ENCODE results near the gene PIEZO2.

PIEZO2 gene

GRCh38 chr18:10775026-10775425, 374.3 kb downstream of the PIEZO2 start:
- DNase-seq: no peak

GRCh38 chr18:10771053-10771709, 378.2 kb downstream of the PIEZO2 start:
- no peak for DNase-seq

- DNase-seq: no peak
Observed at GRCh38 chr18:10770264-10770663, 379.1 kb downstream of the PIEZO2 start.

GRCh38 chr18:10768221-10768620, 381.1 kb downstream of the PIEZO2 start:
- DNase-seq: no peak

GRCh38 chr18:10767658-10768057, 381.7 kb downstream of the PIEZO2 start:
- DNase-seq: no peak

- no peak for DNase-seq
Observed at GRCh38 chr18:10760986-10761385, 388.4 kb downstream of the PIEZO2 start.

GRCh38 chr18:10759241-10759640, 390.1 kb downstream of the PIEZO2 start:
- DNase-seq: no peak

GRCh38 chr18:10757946-10758345, 391.4 kb downstream of the PIEZO2 start:
- DNase-seq: no peak

- no peak for DNase-seq
Observed at GRCh38 chr18:10757349-10757748, 392.0 kb downstream of the PIEZO2 start.

GRCh38 chr18:10755855-10756254, 393.5 kb downstream of the PIEZO2 start:
- no peak for DNase-seq

GRCh38 chr18:10754128-10754527, 395.2 kb downstream of the PIEZO2 start:
- DNase-seq: no peak

GRCh38 chr18:10752382-10752781, 397.0 kb downstream of the PIEZO2 start:
- DNase-seq: no peak

GRCh38 chr18:10751653-10752052, 397.7 kb downstream of the PIEZO2 start:
- no peak for DNase-seq

GRCh38 chr18:10750191-10751035, 399.0 kb downstream of the PIEZO2 start:
- DNase-seq: no peak

- no peak for DNase-seq
Observed at GRCh38 chr18:10748641-10749040, 400.7 kb downstream of the PIEZO2 start.

- DNase-seq: no peak
Observed at GRCh38 chr18:10745971-10746370, 403.4 kb downstream of the PIEZO2 start.

- DNase-seq: no peak
Observed at GRCh38 chr18:10745219-10745618, 404.1 kb downstream of the PIEZO2 start.

- no peak for DNase-seq
Observed at GRCh38 chr18:10743766-10744165, 405.6 kb downstream of the PIEZO2 start.

- DNase-seq: peak in 1 of 2 experiments; percentile 29
Observed at GRCh38 chr18:10739152-10739551, 410.2 kb downstream of the PIEZO2 start.

- no peak for DNase-seq
Observed at GRCh38 chr18:10736984-10737383, 412.4 kb downstream of the PIEZO2 start.

GRCh38 chr18:10732990-10733389, 416.4 kb downstream of the PIEZO2 start:
- no peak for DNase-seq

- no peak for DNase-seq
Observed at GRCh38 chr18:10727477-10727876, 421.9 kb downstream of the PIEZO2 start.

- peak; percentile 45 to 46 for DNase-seq
Observed at GRCh38 chr18:10726198-10727068, 422.9 kb downstream of the PIEZO2 start.

All from NCI-H1930 (cell line).